Liver (tissue), 9 donors: ENCODE data around the gene SKAP2. TPM values are rescaled to one million over a fixed set of nuclear protein-coding genes. Genes with fewer than 3 reads are reported as not detected.

ENCODE experiments used
- DNase-seq: peaks from one replicate; pipeline ENCODE4 v3.0.0-alpha.2; 2017; ENCODE audit warnings: low spot score
- H3K27ac ChIP-seq, 2 donors: one replicate each; pipeline ENCODE4 v1.7.0; 2013; ENCODE audit warnings: inconsistent platforms in 2 of 2, low read length in 2 of 2, control low read depth in 1 of 2, low read depth in 1 of 2, mild to moderate bottlenecking in 1 of 2
- H3K27me3 ChIP-seq, 4 donors: one replicate each; pipeline versions ENCODE4 v1.6.1 to v1.7.0; 2013; ENCODE audit warnings: low read length in 3 of 4, inconsistent platforms in 1 of 4, mild to moderate bottlenecking in 1 of 4, moderate library complexity in 1 of 4; ENCODE audit not compliant: control insufficient read depth in 4 of 4, insufficient read depth in 4 of 4
- H3K36me3 ChIP-seq, 4 donors: one replicate each; pipeline versions ENCODE4 v1.6.1 to v1.7.0; 2013; ENCODE audit warnings: low read length in 3 of 4, mild to moderate bottlenecking in 3 of 4, low read depth in 1 of 4, moderate library complexity in 1 of 4; ENCODE audit not compliant: control insufficient read depth in 4 of 4, insufficient read depth in 3 of 4
- H3K4me1 ChIP-seq, 4 donors: one replicate each; pipeline versions ENCODE4 v1.6.1 to v1.7.0; 2013; ENCODE audit warnings: low read length in 3 of 4, mild to moderate bottlenecking in 3 of 4, moderate library complexity in 1 of 4; ENCODE audit not compliant: control insufficient read depth in 4 of 4, insufficient read depth in 4 of 4
- H3K4me3 ChIP-seq, 3 donors: one replicate each; pipeline versions ENCODE4 v1.6.1 to v1.7.0; 2013; ENCODE audit warnings: low read length in 3 of 3, control low read depth in 1 of 3, low read depth in 1 of 3, mild to moderate bottlenecking in 1 of 3
- H3K9ac ChIP-seq, 2 donors: one replicate each; pipeline ENCODE4 v1.7.0; 2013; ENCODE audit warnings: low read length in 2 of 2, mild to moderate bottlenecking in 2 of 2, moderate library complexity in 2 of 2, control low read depth in 1 of 2, low read depth in 1 of 2
- H3K9me3 ChIP-seq, 4 donors: one replicate each; pipeline versions ENCODE4 v1.6.1 to v1.7.0; 2013; ENCODE audit warnings: low read length in 3 of 4; ENCODE audit not compliant: control insufficient read depth in 4 of 4
- EGR1 ChIP-seq, 2 donors: IDR thresholded peaks; 2 replicates each; pipeline ENCODE4 v1.6.1; 2016 to 2018; ENCODE audit warnings: antibody characterized with exemption in 2 of 2, low read depth in 2 of 2
- FOXA1 ChIP-seq: IDR thresholded peaks from 2 replicates; pipeline ENCODE4 v1.6.1; 2016; ENCODE audit warnings: antibody characterized with exemption
- FOXA2 ChIP-seq: IDR thresholded peaks from 2 replicates; pipeline ENCODE4 v1.6.1; 2016; ENCODE audit warnings: antibody characterized with exemption
- GABPA ChIP-seq, 2 donors: IDR thresholded peaks in 1 of 2; conservative IDR thresholded peaks in 1 of 2; 2 replicates each; pipeline ENCODE4 v1.6.1; 2016; ENCODE audit warnings: antibody characterized with exemption in 2 of 2, mild to moderate bottlenecking in 1 of 2, moderate library complexity in 1 of 2
- HNF4A ChIP-seq, 2 donors: conservative IDR thresholded peaks; 2 replicates each; pipeline ENCODE4 v1.6.1; 2016; ENCODE audit warnings: antibody characterized with exemption in 2 of 2, mild to moderate bottlenecking in 2 of 2
- HNF4G ChIP-seq: IDR thresholded peaks from 2 replicates; pipeline ENCODE4 v1.6.1; 2016; ENCODE audit warnings: antibody characterized with exemption
- JUND ChIP-seq, 2 donors: IDR thresholded peaks; 2 replicates each; pipeline ENCODE4 v1.6.1; 2016; ENCODE audit warnings: antibody characterized with exemption in 2 of 2
- NR2F2 ChIP-seq: IDR thresholded peaks from 2 replicates; pipeline ENCODE4 v1.6.1; 2016; ENCODE audit warnings: antibody characterized with exemption
- RAD21 ChIP-seq, 2 donors: IDR thresholded peaks; 2 replicates each; pipeline ENCODE4 v1.6.1; 2016; ENCODE audit warnings: antibody characterized with exemption in 2 of 2, mild to moderate bottlenecking in 2 of 2
- RXRA ChIP-seq, 2 donors: IDR thresholded peaks; 2 replicates each; pipeline ENCODE4 v1.6.1; 2017 to 2018; ENCODE audit warnings: antibody characterized with exemption in 2 of 2, mild to moderate bottlenecking in 1 of 2
- SP1 ChIP-seq: IDR thresholded peaks from 2 replicates; pipeline ENCODE4 v1.6.1; 2018; ENCODE audit warnings: antibody characterized with exemption, mild to moderate bottlenecking
- TAF1 ChIP-seq: conservative IDR thresholded peaks from 2 replicates; pipeline ENCODE4 v1.6.1; 2016; ENCODE audit warnings: antibody characterized with exemption, mild to moderate bottlenecking
- YY1 ChIP-seq: IDR thresholded peaks from 2 replicates; pipeline ENCODE4 v1.6.1; 2016; ENCODE audit warnings: antibody characterized with exemption, mild to moderate bottlenecking
- WGBS: extraction: QIAGEN DNeasy Blood & Tissue Kit; methylation state at CpG from one replicate; pipeline ENCODE4 v1.1.7; 2013; 5-methylcytosine and 5-hydroxymethylcytosine counted together
- polyA plus RNA-seq, 2 donors: library from polyadenylated mRNA; stranded (reverse) in 1 of 2; unstranded in 1 of 2; fragments of 200-250 nt in 1 of 2; fragments of >200 nt in 1 of 2; fragmentation: Nextera tagmentation in 1 of 2; extraction: Ambion mirVana in 1 of 2; gene quantifications; one replicate each; pipeline versions ENCODE4 v1.2.1 to v1.2.3, GENCODE V29; 2013 to 2015
- total RNA-seq, 2 donors: library from RNA; depleted of rRNA; stranded (reverse); fragments of >200 nt; gene quantifications; one replicate each; pipeline ENCODE4 v1.2.3, GENCODE V29; 2014
- TF ChIP-seq, protein P1 (sequence below): IDR thresholded peaks from 2 replicates; pipeline ENCODE4 v1.6.1; 2016; ENCODE audit warnings: antibody characterized with exemption
- TF ChIP-seq, protein P2 (sequence below): fragments of 150-350 bp; IDR thresholded peaks from 2 replicates; pipeline ENCODE4 v1.5.1; 2017; ENCODE audit warnings: improper control_type of control experiment, low read depth, low read length; ENCODE audit not compliant: missing input control
- TF ChIP-seq, protein P3 (sequence below): IDR thresholded peaks from 2 replicates; pipeline ENCODE4 v1.6.1; 2016; ENCODE audit warnings: antibody characterized with exemption, mild to moderate bottlenecking
- TF ChIP-seq, protein P4 (sequence below): IDR thresholded peaks from 2 replicates; pipeline ENCODE4 v1.6.1; 2016; ENCODE audit warnings: antibody characterized with exemption
- TF ChIP-seq, protein P5 (sequence below): IDR thresholded peaks from 2 replicates; pipeline ENCODE4 v1.6.1; 2016; ENCODE audit warnings: antibody characterized with exemption
- donor health status: healthy.
- donor health status: healthy.
- donor health status: healthy.
- donor health status: healthy.
- donor health status: healthy.

Gene SKAP2, protein sequence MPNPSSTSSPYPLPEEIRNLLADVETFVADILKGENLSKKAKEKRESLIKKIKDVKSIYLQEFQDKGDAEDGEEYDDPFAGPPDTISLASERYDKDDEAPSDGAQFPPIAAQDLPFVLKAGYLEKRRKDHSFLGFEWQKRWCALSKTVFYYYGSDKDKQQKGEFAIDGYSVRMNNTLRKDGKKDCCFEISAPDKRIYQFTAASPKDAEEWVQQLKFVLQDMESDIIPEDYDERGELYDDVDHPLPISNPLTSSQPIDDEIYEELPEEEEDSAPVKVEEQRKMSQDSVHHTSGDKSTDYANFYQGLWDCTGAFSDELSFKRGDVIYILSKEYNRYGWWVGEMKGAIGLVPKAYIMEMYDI
- 1 to 10 TPM; 3.4 to 9.2 TPM for total RNA-seq
- polyA plus RNA-seq, result 1 to 10 TPM; 5.0 to 5.2 TPM

DNA sequence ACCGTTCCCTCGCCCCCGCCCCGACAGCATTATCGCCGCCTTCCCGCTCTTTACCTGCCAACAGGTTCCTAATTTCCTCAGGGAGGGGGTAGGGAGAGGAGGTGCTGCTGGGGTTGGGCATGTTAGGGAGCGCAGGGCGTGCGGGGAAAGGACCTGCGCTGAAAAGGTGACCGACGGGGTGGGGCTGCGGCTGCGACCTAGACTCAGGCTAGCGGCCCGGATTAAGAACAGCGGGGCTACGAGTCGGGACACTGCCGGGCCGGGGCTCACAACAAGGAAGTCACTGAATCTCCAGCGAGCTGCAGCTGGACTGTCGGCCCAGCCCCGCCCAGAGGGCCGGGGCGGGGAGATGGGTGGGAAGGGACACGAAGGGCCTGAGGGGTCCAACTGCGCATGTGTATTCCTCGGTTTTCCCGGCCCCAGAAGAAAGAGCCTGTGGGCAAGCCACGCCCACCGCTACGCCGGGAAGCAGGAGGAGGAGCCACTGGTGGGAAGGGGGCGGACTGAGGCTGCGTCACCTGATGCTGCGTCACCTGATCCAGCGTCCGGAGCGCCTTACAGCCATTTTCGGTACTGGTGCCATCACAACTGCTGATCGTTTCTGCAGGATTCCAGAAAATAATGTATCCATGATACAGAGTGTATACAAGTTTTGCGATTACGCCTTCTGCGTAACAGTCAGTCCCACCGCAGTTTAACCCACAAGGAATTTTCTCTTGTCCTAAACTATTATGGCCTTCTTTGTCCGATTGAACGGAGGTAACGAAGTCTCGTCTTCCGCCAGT lies at the start of gene SKAP2:
TSS of gene SKAP2 (minus strand) at position 282 of the 785 bp plus-strand sequence. CDS start at position 121, 161 bp downstream.
- Histone ChIP-seq H3K9me3 (no peaks in the 10 kb centered on the region), H3K4me1 (peaks cover 0 to 3% (median 0%) of the 10 kb centered on the region in 4 donors), H3K4me3 (peak within 1 kb of the TSS; percentile 72 to 89 (median 88)), H3K36me3 (no peaks in the 10 kb centered on the region), H3K27ac (peak within 1 kb of the TSS; percentile 86 to 87), H3K27me3 (no peaks in the 10 kb centered on the region), H3K9ac (peak within 1 kb of the TSS; percentile 39 to 82)
- TF ChIP-seq GABPA (IDR thresholded peaks at IDR 0.05 in 1 of 2, conservative IDR thresholded peaks at IDR 0.05 in 1 of 2) (peak in 1 of 2 donors; percentile 54), TAF1 (peak; percentile 84), NR2F2 (no peak), YY1 (peak; percentile 98), FOXA1 (peak; percentile 37), EGR1 (IDR thresholded peaks at IDR 0.05; ENCODE audit: low read depth in 2 of 2) (no peak), JUND (IDR thresholded peaks at IDR 0.05) (peak; percentile 17 to 32), SP1 (peak; percentile 73), FOXA2 (peak; percentile 17), RAD21 (IDR thresholded peaks at IDR 0.05) (no peak), HNF4G (no peak), HNF4A (conservative IDR thresholded peaks at IDR 0.05) (peak; percentile 13 to 46), RXRA (IDR thresholded peaks at IDR 0.05) (no peak)
- TF ChIP-seq, protein P1, sequence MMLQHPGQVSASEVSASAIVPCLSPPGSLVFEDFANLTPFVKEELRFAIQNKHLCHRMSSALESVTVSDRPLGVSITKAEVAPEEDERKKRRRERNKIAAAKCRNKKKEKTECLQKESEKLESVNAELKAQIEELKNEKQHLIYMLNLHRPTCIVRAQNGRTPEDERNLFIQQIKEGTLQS, result no peak
- TF ChIP-seq, protein P2, sequence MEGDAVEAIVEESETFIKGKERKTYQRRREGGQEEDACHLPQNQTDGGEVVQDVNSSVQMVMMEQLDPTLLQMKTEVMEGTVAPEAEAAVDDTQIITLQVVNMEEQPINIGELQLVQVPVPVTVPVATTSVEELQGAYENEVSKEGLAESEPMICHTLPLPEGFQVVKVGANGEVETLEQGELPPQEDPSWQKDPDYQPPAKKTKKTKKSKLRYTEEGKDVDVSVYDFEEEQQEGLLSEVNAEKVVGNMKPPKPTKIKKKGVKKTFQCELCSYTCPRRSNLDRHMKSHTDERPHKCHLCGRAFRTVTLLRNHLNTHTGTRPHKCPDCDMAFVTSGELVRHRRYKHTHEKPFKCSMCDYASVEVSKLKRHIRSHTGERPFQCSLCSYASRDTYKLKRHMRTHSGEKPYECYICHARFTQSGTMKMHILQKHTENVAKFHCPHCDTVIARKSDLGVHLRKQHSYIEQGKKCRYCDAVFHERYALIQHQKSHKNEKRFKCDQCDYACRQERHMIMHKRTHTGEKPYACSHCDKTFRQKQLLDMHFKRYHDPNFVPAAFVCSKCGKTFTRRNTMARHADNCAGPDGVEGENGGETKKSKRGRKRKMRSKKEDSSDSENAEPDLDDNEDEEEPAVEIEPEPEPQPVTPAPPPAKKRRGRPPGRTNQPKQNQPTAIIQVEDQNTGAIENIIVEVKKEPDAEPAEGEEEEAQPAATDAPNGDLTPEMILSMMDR, result no peak
- TF ChIP-seq, protein P3, sequence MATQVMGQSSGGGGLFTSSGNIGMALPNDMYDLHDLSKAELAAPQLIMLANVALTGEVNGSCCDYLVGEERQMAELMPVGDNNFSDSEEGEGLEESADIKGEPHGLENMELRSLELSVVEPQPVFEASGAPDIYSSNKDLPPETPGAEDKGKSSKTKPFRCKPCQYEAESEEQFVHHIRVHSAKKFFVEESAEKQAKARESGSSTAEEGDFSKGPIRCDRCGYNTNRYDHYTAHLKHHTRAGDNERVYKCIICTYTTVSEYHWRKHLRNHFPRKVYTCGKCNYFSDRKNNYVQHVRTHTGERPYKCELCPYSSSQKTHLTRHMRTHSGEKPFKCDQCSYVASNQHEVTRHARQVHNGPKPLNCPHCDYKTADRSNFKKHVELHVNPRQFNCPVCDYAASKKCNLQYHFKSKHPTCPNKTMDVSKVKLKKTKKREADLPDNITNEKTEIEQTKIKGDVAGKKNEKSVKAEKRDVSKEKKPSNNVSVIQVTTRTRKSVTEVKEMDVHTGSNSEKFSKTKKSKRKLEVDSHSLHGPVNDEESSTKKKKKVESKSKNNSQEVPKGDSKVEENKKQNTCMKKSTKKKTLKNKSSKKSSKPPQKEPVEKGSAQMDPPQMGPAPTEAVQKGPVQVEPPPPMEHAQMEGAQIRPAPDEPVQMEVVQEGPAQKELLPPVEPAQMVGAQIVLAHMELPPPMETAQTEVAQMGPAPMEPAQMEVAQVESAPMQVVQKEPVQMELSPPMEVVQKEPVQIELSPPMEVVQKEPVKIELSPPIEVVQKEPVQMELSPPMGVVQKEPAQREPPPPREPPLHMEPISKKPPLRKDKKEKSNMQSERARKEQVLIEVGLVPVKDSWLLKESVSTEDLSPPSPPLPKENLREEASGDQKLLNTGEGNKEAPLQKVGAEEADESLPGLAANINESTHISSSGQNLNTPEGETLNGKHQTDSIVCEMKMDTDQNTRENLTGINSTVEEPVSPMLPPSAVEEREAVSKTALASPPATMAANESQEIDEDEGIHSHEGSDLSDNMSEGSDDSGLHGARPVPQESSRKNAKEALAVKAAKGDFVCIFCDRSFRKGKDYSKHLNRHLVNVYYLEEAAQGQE, result peak; percentile 74
- TF ChIP-seq, protein P4, sequence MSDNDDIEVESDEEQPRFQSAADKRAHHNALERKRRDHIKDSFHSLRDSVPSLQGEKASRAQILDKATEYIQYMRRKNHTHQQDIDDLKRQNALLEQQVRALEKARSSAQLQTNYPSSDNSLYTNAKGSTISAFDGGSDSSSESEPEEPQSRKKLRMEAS, result peak; percentile 50
- TF ChIP-seq, protein P5, sequence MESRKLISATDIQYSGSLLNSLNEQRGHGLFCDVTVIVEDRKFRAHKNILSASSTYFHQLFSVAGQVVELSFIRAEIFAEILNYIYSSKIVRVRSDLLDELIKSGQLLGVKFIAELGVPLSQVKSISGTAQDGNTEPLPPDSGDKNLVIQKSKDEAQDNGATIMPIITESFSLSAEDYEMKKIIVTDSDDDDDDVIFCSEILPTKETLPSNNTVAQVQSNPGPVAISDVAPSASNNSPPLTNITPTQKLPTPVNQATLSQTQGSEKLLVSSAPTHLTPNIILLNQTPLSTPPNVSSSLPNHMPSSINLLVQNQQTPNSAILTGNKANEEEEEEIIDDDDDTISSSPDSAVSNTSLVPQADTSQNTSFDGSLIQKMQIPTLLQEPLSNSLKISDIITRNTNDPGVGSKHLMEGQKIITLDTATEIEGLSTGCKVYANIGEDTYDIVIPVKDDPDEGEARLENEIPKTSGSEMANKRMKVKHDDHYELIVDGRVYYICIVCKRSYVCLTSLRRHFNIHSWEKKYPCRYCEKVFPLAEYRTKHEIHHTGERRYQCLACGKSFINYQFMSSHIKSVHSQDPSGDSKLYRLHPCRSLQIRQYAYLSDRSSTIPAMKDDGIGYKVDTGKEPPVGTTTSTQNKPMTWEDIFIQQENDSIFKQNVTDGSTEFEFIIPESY, result peak; percentile 56
- WGBS, result under 1% methylated on average over 52 of the region's 52 CpGs
- DNase-seq, result peak; percentile 97
